CD4-positive, alpha-beta T cell treated with Interleukin-4 for 1 hour (primary cell): ENCODE results near the gene CPT1B.
"Not testable (repeated sequence)": the region's sequence is repeated elsewhere in the genome, so short reads cannot be mapped to it uniquely, and the experiment has no call there.

Experiments
- DNase-seq, 2 donors: peaks; one replicate each; pipeline ENCODE4 v3.0.0-alpha.2; 2020 to 2022

Gene CPT1B

DNA sequence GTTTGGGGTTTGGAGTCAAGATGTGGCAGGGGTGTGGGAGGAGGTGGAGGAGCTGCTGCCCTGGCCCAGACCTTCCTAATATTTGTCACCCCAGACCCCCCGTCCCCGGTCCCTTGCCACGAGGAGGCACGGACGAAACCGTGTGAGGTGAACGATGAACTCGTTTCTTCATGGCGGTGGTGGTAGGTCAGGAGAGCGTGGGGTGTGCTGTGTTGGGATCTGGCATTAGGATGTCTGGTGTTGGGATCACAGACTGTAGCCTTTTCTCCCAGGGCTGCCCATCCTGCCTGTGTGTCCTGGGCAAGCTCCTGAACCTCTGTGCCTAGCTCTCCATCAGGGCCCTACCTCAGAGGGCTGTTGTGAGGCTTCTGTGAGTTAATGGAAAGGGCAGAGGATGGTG lies 30.8 kb upstream of the CPT1B start:
- no peak for DNase-seq

DNA sequence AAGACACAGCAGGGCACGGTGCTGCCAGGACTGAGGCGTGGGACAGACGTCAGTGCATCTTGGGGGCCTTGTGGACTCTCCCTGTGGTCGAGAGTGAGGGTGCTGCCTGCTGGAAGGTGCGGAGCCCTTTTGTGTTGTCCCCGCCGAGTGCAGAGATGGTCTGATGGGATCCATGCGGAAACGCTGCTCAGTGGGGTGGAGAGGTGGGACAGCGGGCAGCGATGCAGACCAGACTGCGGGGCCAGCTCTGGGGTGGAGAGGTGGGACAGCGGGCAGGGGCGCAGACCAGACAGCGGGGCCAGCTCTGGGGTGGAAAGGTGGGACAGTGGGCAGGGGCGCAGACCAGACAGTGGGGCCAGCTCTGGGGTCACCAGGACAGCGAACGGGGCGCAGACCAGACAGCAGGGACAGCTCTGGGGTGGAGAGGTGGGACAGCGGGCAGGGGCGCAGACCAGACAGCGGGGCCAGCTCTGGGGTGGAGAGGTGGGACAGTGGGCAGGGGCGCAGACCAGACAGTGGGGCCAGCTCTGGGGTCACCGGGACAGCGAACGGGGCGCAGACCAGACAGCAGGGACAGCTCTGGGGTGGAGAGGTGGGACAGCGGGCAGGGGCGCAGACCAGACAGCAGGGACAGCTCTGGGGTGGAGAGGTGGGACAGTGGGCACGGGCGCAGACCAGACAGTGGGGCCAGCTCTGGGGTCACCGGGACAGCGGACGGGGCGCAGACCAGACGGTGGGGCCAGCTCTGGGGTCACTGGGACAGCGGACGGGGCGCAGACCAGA lies 30.0 kb upstream of the CPT1B start:
- DNase-seq: not testable (repeated sequence)

DNA sequence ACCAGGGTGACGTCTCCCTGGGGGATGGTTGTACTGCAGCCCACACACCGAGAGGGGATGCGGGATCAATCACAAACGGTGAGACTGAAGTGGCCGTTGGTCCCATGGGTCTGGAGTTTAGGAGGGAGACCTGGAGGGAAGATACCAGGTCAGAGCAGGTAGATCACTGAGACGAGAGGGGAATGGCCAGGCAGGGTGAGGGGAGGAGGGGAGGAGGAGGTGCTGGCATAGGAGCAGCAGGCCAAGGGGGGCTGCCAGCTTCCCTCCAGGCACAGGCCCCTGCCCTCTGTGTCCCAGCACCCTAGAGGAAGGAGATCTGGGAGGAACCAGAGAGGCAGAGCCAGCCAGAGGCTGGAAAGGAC lies 29.4 kb upstream of the CPT1B start:
- no peak for DNase-seq

DNA sequence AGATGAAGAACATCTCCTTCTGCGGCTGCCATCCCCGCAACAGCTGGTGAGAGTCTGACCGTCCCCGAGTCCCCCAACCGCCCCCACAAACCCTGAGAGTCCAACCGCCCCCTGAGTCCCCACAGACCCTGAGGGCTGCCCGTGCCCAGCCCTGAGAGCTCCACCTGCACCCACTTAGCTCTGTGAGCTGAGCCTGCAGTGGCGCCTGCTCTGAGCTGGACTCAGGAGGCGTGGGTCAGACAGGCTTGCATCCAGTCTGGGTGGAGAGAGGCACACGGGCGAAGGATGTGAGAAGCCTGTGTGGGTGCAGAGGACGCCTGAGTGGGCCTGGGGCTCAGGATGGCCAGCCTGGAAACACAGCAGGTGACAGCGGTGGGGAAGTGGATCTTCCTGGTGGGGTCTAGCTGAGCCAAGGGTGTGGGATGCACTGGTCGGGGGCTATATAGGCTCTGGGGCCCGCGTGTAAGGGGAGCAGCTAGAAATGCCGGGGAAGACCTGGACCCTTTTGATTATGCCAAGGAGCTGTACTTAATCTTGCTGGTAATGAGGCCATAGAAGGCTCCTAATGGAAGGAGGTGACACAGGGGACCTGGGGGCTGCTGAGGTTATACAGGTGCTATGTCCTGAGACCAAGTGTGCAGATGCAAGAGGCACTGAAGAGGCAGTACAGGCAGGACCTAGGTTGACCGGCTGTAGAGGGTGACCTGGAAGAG lies 28.9 kb upstream of the CPT1B start:
- no peak for DNase-seq

DNA sequence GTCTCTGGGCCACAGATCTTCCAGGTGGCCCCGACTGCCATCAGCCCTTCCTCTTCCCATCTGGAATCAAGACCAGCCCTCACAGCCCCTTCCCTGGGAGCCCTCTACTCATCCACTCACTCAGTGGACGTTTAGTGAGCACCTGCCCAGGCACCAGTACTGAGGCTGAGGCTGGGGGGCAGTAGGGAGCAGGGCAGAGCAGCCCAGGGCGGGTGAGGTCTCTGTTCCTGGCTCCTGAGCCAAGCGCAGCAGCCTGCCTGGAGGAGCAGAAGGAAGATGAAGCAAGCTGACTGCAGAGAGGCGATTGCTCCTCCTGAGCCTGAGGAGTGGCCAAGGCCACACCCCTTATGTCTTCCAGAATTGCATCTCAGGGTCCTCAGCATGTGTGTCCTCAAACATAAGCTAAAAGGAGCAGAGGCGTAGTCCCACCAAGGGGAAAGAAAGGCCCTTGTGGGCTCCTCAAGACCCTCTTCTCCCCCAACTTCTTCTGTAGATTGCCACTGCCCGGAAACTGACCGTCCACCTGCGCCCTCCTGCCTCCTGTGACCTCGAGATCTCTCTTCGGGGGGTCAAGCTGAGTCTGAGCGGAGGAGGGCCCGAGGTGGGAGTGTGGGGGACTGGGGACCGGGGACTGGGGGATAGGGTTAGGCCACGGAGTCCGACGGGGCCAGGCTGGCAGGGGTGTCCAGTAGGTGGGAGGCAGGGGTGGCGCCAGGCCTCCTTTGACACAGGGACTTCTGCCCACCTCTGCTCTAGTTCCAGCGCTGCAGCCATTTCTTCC lies 28.1 kb upstream of the CPT1B start:
- no peak for DNase-seq

DNA sequence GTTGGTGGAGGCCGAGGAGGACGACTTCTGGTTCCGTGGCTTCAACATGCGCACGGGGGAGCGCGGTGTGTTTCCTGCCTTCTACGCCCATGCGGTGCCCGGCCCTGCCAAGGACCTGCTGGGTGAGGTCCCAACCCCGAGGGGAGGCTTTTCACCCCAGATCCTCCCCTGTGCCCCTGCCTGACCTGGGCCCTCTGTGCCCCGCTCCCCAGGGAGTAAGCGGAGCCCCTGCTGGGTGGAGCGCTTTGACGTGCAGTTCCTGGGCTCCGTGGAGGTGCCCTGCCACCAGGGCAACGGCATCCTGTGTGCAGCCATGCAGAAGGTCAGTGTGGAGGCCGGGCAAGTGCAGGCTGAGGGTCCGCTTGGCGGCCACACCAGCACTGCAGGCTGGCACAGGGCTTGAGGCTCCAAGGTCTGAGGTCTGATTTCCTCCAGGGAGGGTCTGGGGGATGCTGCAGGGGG lies 27.4 kb upstream of the CPT1B start:
- no peak for DNase-seq

DNA sequence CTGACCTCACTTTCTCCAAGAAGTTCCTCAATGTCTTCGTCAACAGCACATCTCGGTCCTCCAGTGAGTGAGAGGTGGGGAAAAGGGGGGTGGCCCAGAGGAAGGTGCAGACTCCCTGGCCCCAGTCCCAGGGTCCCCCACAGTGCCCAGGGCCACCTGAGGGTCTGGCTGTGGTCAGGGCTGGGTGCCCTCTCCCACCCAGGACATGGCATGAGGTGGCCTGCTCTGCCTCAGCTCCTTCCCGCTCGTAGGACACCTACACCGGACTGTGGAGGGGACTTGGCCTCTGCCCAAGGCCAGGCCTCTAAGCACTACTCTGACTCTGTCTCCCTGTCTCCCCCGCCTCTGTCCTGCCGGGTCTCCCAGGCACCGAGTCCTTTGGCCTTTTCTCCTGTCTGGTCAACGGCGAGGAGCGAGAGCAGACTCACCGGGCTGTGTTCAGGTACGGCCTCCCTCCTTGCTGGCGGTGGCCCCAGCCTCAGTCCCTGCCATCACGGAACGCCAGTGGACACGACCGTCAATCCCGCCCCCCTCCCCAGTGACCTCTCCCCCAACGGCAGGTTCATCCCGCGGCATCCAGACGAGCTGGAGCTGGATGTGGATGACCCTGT lies 26.9 kb upstream of the CPT1B start:
- no peak for DNase-seq

DNA sequence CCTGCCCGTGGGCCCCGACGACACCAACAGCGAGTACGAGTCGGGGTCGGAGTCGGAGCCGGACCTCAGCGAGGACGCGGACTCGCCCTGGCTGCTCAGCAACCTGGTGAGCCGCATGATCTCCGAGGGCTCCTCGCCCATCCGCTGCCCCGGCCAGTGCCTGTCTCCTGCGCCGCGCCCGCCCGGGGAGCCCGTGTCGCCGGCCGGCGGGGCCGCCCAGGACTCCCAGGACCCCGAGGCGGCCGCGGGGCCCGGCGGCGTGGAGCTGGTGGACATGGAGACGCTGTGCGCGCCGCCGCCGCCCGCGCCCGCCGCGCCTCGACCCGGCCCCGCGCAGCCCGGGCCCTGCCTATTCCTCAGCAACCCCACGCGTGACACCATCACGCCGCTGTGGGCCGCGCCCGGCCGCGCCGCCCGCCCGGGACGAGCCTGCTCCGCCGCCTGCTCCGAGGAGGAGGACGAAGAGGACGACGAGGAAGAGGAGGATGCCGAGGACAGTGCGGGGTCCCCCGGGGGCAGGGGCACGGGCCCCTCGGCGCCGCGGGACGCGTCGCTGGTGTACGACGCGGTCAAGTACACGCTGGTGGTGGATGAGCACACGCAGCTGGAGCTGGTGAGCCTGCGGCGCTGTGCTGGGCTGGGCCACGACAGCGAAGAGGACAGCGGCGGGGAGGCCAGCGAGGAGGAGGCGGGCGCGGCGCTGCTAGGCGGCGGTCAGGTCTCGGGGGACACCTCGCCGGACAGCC lies 26.2 kb upstream of the CPT1B start:
- DNase-seq: no peak

DNA sequence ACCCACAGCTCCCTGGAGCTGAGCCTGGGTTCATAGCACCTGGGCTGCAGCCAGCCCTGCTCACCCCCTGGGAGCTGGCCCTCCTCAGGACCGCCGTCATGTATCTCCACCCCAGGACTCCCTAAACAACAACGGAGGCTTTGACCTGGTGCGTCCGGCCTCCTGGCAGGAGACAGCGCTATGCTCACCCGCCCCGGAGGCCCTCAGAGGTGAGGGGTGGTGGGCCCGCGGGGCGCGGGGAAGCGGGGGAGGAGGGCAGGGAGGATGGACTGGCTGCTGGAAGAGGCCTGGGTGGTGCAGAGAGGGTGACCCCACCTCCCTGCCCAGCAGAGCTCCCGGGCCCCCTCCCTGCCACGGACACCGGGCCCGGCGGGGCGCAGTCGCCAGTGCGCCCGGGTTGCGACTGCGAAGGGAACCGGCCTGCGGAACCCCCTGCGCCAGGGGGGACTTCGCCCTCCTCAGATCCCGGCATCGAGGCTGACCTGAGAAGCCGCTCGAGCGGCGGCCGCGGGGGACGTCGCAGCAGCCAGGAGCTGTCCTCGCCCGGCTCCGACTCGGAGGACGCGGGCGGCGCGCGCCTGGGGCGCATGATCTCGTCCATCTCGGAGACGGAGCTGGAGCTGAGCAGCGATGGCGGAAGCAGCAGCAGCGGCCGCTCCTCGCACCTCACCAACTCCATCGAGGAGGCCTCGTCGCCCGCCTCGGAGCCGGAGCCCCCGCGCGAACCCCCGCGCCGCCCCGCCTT lies 25.5 kb upstream of the CPT1B start:
- DNase-seq: no peak

DNA sequence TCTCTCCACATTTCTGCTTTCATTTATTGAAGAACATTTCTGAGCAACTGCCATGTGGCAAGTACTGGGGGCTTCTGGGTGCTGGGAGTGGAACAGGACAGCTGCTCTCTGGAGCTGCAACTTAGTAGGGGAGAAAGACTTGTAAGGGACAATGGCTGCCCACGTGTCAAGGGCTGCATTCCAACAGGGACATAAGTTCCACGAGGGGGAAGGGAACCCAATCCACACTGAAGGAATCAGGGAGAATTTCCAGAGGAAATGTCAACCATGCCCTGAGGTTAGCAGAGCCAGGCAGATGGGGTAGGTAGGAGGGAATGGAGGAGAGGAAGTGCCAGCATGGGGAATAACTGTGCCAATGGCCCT lies 24.1 kb upstream of the CPT1B start:
- DNase-seq: no peak

DNA sequence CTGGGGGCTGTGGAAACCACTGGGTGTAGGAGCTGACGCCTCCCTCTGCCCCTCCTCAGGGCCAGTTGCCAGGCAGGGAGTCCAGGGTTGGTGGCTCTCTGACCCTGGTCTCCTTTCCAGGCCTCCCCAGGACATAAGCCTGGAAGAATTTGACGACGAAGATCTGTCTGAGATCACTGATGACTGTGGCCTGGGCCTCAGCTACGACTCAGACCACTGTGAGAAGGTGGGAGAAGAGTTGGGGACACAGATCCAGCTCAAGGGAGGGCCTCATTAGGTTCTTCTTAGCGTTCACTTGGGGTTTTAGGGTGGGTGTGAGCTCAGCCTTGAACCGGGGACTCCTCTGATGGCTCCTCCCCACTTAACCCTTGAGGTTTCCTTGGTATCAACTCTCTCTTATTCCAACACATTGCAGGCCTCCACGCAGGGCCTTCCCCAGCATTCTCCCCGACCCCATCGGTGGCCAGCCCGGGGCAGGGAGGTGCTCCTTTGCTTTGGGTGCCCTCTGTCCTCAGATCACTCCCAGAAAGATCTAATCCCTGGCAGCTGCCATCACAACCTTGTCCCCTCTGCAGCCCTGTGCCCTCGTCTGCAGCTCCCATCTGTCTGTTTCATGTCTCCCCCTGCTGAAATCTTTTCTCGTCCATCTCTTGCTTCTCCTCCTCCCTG lies 23.6 kb upstream of the CPT1B start:
- no peak for DNase-seq

DNA sequence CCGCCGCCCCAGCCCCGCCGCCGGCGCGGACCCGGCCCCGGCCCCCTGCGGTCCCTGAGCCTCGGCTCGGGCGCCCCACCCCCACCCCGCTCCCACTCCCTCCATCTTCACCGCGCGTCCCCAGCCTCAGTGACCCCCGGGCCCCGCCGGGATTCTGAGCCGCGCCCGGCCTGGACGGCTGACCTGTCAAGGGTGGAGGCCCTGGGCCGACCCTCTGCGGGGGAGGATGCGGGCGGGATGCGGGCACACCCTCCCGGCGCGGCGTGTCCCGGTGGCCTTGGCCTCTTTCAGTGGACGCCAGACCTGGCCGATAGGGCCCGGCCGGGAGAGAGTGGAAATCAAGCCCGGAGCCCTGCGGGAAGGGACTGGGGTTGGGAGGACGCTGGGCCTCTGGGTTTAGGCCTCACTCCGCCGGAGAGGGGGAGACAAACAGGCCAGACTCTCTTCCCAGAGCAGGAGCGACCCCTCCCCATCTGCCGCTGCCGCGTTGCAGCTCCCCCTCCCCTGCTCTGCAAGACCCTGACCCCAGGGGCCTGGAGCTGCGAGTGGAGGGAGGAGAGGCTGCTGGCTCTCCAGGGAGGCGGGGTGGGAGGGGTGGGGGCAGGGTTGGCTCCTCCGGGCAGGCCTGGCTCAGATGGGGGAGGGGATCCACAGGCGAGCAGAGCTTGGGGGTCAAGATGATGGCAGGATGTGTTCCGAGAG lies 22.9 kb upstream of the CPT1B start:
- DNase-seq: no peak

DNA sequence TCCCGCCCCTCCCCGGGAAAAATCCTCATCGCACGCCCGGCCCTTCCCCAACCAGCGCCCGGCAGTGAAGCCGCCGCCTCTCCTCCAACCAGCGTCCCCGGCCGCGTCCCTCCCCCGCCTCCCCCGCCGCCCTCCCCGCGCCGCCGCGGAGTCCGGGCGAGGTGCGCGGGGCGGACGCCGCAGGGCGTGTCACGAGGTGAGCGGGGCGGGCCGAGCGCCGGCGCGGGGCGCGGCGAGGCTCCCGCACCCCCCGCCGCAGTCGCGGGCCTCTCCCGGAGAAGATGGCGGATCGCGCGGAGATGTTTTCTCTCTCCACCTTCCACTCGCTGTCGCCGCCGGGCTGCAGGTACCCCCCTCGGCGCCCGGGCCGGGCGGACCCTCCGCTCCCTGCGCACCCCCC lies 22.3 kb upstream of the CPT1B start, which contains the start of gene MAPK8IP2:
Gene MAPK8IP2, plus strand, starts transcription at position 256 of the 400 bp plus-strand sequence. Its CDS starts 26 bp downstream, at position 282.
- no peak for DNase-seq

DNA sequence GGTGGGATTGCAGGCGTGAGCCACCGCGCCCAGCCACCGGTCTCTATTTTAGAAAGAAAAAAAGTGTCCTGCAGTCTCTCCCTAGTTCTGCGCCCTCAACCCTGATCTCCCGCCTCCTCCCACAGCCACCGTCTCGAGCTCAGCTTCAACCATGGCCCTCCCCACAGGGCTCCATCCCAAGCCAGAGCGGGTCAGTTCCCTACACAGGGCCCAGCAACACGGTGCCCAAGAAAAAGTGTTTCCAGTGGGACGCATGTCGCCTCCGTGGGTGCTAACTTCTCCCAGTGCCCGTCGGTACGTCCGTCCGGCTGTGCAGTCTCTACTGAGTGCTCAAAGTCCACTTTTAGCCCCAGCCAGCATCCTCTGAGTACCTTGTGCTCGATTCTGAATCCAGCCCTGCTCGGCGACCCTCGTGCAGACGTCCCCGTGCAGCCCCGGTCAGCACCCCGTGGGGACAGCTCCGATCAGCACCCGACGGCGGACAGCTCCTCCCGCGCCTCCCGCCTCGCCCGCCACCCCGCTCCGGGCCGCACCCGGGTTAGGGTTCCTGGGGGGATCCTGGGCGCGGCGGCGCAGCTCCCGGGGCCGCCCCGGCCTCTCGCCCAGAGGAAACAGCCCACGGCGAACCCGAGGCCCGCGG lies 21.7 kb upstream of the CPT1B start:
- DNase-seq: peak; percentile 48 to 62

DNA sequence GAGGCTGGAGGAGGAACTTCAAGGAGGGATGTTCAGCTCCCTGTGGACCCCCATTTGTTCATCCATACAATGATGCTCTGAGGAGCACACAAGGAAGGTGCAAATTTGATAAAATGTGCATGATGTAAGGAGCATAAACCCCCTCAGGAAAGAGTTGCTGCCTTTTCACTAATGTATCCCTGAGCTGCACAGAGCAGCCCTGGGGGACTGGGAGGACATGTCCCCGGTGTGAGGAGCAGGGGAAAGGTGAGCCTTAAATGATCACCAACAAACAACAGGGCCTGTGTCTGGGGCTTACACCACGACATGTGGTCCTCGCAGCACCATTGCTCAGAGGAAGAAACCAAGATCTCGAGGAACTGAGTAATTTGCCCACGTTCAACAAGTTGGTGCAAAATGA lies 18.9 kb upstream of the CPT1B start:
- no peak for DNase-seq

DNA sequence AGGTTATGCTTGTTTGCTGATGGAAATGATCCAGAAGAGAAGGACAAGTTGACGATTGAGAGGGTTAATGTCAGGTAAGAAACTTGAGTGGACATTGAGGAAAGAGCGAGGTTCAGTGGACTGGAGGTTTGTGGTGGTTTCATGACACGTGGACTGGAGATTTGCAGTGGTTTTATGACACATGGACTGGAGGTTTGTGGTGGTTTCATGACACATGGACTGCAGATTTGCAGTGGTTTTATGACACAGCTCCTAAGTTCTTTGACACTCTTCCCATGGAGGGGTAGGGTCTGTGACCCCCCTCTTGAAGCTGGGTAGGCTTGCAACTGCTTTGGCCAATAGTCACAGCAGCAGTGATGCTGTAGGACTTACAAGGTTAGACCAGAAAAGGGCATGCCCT lies 17.0 kb upstream of the CPT1B start:
- DNase-seq: no peak

DNA sequence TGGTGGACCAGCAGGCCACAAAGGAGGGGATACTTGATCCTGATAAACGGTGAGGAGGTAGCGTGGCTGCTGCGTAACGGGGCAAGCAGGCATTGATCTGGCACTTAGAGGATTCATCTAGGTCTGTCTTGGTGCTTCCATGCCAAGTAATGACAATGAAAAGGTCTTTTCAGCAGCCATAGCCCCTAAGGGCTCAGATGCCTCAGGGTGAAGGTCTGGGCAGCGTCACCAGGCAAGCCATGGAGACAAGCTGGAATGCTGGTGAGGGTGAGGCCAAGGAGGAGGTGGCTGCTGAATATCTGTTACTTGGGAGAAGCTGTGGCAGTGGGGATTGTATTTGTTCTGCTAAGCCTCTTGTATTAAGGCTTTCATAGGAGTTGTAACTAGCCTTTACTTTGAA lies 9.2 kb upstream of the CPT1B start:
- DNase-seq: no peak

DNA sequence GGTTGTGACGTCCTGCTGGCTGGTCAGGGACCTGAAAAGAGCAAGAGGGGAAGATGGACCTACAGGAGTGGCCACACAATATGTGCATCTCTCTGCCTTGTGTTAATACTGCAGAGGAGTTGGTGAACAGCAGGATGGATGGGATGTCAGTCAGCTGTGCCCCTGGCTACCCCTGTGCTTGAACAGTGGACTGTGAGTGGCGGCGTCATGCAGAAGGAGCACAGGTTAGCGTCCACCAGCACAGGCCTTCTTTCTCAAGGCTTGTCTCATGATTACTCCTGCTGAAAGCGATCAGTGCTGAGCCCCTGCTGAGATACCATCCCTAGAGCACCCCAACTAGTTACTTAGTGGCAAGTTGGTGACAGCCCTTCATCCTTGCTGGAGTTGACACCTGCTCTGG lies 8.2 kb upstream of the CPT1B start:
- DNase-seq: no peak

DNA sequence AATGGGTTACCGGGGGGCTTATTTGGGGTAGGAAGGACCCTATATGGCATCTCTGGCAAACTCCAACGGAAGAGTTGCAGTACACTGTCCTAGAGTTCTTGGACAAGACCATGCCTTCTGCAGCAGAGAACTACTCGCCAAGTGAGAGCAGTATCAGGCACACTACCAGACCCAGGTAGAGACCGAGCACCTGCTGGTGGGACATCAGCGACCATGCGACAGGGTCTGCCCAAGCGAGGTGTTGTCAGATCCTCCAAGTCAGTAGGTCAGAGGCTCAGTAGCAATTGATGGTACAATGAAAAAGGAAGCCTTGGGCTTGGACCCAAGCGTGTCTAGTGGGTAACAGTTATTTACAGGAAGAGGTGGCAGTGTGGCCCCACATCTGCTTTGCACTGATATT lies 7.6 kb upstream of the CPT1B start:
- DNase-seq: no peak

DNA sequence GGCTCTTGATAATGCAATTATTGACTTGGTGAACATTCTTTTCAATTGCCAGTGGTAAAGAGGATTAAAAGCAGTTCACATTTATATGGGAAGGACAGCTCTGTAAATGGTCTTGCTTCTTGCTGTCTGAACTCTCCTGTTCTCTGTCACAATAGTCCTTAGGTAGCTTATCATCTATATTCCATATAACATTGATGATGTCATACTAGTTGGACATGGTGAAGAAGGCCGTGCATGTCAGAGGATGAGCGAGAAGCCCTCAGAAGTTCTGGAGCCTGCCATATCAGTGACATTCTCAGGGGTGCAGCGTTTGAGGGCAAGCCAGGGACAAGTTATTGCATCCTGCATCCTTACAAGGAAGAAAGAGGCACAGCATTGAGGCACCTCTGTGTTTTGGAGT lies 7.0 kb upstream of the CPT1B start:
- DNase-seq: no peak
